Measurements from ENCODE around the gene HOXA11.

HOXA11 gene

GRCh38 chr7:27138985-27139333 lies 46.1 kb downstream of the HOXA11 start:
- TF ChIP-seq, protein P1, sequence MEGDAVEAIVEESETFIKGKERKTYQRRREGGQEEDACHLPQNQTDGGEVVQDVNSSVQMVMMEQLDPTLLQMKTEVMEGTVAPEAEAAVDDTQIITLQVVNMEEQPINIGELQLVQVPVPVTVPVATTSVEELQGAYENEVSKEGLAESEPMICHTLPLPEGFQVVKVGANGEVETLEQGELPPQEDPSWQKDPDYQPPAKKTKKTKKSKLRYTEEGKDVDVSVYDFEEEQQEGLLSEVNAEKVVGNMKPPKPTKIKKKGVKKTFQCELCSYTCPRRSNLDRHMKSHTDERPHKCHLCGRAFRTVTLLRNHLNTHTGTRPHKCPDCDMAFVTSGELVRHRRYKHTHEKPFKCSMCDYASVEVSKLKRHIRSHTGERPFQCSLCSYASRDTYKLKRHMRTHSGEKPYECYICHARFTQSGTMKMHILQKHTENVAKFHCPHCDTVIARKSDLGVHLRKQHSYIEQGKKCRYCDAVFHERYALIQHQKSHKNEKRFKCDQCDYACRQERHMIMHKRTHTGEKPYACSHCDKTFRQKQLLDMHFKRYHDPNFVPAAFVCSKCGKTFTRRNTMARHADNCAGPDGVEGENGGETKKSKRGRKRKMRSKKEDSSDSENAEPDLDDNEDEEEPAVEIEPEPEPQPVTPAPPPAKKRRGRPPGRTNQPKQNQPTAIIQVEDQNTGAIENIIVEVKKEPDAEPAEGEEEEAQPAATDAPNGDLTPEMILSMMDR (IDR thresholded peaks at IDR 0.05), result no peak

- TF ChIP-seq, protein P1 (IDR thresholded peaks at IDR 0.05), result no peak
These were observed 46.6 kb downstream of the HOXA11 start for GRCh38 chr7:27138472-27138871.

GRCh38 chr7:27137640-27138315 lies 47.3 kb downstream of the HOXA11 start:
- TF ChIP-seq, protein P1 (IDR thresholded peaks at IDR 0.05), result no peak

GRCh38 chr7:27134392-27134791 lies 50.6 kb downstream of the HOXA11 start:
- TF ChIP-seq, protein P1 (IDR thresholded peaks at IDR 0.05), result no peak

- TF ChIP-seq, protein P1 (IDR thresholded peaks at IDR 0.05), result no peak
These were observed 51.4 kb downstream of the HOXA11 start for GRCh38 chr7:27133409-27134231.

GRCh38 chr7:27132978-27133377 lies 52.1 kb downstream of the HOXA11 start:
- TF ChIP-seq, protein P1 (IDR thresholded peaks at IDR 0.05), result no peak

GRCh38 chr7:27132214-27132613 lies 52.8 kb downstream of the HOXA11 start:
- TF ChIP-seq, protein P1 (IDR thresholded peaks at IDR 0.05), result no peak

Measured in LNCAP (cell line).